ENCODE measurements around the gene LCN12.

Gene LCN12

GRCh38 chr9:136945333-136946227, 6.5 kb upstream of the LCN12 start:
- DNase-seq (ENCODE audit: low spot score), result no peak

DNA sequence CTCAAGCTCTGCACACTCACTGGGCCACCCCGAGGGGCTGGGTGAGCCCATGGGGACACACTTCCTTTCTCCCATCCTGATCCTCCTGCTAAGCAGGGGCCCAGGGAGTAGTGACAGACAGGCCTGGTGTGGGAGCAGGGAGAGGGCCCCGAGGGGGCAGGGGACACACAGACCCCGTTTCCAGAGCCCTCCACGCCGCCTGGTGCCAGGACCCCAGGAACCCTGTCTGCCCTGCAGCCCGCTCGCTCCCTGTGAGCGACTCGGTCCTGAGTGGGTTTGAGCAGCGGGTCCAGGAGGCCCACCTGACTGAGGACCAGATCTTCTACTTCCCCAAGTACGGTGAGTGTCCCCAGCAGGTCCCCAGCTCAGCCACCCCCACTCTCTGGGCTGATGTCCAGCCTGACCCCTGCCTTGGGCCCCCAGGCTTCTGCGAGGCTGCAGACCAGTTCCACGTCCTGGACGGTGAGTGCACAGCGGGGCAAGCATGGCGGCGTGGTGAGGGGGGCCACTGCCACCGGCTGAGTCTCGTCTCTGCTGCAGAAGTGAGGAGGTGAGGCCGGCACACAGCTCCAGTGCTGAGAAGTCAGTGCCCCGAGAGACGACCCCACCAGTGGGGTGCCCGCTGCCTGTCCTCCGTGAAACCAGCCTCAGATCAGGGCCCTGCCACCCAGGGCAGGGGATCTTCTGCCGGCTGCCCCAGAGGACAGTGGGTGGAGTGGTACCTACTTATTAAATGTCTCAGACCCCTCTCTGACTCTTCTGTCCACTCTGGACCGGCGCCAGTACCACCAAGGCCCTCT, 5.6 kb upstream of the LCN12 start:
- no peak for DNase-seq (ENCODE audit: low spot score)

DNA sequence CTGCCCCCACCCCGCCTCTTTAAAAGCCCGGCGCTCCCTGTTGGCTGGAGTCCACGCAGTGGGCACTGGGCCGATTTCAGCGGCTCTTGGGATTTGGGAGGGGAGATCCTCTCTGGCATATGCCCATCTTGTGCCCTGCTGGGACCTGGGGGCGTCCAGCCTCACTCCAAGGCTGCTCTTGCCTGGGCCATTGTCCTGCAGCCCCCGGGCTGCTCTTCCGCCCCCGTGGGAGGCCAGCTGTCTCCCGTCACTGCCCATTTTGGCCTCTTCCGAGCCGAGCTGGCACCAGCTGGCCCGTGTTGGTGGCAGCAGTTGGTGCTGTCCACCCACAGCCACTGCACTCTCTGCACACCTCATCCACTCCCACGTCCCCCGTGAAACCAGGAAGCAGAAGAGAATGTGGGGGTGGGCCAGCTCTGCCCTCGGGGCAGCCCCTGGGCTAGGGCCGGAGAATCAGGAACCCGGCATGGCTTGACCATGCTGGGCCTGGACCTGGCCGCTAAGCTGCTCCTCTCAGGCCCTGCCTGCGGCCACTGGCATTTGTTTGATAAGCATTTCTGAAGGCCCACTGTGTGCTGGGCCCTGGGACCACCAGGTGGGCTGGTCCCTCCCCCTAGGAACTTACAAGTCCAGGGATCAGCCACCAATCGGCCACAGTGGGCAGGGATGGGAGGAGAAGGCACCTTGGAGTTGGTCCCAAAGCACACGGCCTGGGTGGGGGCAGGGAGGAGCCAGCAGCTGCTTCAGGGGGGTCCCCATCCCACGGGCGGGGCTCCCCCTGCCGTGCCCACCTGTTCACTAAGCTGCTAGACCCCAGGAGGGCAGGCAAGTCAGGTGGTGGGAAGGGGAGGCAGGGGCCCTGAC, 4.8 kb upstream of the LCN12 start:
- no peak for DNase-seq (ENCODE audit: low spot score)

DNA sequence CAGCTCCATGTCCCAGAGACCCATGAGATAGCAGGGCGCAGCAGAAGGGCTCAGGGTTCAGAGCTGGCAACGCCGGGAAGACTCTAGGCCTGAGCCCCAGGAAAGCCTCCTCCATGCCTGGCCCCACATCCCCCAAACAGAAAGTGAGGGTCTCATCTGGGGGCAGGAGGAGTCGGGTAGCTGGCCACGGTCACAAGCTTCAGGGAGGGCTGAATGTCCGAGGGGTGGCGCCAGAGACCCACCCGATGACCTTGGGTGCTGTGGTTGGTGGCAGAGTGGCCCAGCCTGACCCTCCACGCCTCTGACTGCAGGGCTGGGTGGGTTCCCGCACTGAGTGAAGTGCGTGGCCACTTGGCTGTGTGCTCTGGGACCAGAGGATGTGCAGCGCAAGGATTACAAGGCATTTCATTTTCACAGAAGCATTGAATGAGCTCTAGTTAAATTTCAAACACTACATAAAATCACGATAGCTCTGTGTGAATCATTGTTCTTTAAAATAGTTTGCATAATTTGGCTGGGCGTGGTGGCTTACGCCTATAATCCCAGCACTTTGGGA, 4.0 kb upstream of the LCN12 start:
- DNase-seq (ENCODE audit: low spot score), result no peak

DNA sequence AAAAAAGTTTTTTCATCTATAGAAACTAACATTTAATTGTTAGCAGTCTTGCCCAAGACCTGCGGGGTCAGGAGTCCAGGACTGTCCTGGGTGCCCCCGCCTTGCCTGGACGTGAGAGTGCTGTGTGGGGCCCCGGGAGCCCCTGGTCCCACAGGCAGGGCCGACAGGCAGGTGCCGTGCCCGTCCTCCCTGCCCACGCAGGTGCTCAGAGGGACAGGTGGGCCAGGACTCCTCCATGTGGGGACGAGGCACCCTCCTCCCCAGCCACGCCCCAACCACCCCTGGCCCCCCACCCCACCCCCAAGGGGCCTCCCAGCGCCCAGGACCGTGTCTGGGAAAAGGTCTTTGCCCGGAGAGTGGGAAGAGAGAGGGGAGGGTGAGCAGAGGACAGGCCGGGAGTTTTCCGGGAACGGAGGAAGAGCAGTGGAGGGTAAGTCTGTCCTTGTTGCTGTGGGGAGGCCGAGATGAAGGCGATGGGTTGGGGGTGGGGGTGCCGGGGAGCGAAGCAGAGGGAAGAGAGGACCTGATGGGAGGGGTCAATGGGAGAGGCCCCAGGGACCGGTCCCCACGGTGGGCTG, 2.7 kb upstream of the LCN12 start:
- no peak for DNase-seq (ENCODE audit: low spot score)

- DNase-seq (ENCODE audit: low spot score), result peak; percentile 100
Measured at GRCh38 chr9:136949817-136950655, 2.0 kb upstream of the LCN12 start.

- no peak for DNase-seq (ENCODE audit: low spot score)
Measured at GRCh38 chr9:136950656-136951276, 1.3 kb upstream of the LCN12 start.

- DNase-seq (ENCODE audit: low spot score), result no peak
Measured at GRCh38 chr9:136952321-136952850, 313 bp downstream of the LCN12 start.

DNA sequence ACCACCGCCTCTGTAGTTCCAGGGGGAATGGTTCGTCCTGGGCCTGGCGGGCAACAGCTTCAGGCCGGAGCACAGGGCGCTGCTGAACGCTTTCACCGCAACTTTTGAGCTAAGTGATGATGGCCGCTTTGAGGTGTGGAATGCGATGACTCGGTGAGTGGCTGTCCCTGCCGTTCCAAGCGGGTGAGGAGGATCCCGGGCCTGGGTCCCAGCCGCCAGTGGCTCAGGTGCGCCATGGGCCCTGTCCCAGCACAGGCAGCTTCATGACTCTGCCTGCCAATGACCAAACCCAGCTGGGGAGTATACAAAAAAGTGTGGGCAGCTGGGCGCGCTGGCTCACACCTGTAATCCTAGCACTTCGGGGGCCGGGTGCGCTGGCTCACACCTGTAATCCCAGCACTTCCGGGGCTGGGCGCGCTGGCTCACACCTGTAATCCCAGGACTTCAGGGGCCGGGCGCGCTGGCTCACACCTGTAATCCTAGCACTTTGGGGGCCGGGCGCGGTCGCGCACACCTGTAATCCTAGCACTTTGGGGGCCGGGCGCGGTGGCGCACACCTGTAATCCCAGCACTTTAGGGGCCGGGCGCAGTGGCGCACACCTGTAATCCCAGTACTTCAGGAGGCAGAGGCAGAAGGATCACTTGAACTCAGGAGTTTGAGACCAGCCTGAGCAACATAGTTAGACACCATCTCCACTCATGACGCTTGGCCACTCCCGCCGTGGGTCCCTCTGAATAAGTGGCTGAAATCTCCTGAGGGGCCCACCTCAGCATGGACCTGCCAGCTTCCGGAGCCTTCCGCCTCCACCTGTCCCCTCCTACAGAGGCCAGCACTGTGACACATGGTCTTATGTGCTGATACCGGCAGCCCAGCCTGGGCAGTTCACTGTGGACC, 1.1 kb downstream of the LCN12 start:
- no peak for DNase-seq (ENCODE audit: low spot score)

- DNase-seq (ENCODE audit: low spot score), result no peak
Measured at GRCh38 chr9:136953771-136954269, 1.7 kb downstream of the LCN12 start.

- DNase-seq (ENCODE audit: low spot score), result no peak
Measured at GRCh38 chr9:136954270-136955083, 2.4 kb downstream of the LCN12 start.

DNA sequence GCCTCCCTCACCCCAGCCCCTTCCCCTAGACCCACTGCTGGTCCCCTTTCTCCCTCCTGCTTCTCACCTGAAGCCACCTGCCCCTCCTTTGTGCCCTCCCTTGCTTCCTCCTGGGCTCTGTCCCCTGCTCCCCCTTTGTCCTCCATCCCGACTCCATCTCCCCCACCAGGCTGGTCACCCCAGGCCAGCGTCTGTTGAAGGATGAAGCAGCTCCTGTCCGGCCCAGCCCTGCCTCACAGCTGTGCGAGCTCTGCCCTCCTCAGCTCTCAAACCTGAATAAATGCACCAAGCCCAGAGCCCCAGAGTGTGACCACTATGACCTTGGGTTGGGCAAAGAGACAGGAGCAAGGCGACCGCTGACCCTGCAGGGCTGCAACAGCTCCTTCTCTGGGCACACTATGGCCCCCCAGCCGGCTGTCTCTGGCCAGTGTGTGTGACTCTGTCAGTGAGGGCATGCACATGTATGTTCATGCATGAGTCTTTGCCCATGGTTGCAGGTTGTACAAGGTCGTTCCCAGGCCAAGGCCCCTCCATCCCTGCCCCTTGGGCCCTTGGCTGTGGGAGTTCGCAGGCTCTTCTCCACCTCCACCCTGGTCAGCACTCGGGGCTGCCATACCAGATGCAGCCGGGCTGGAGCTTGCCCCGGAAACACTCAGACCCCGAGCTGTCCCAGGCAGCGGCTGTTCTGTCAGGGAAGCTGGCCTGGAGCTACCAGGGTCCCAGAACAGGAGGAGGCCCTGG, 3.3 kb downstream of the LCN12 start:
- DNase-seq (ENCODE audit: low spot score), result no peak

GRCh38 chr9:136955943-136956335, 3.9 kb downstream of the LCN12 start:
- DNase-seq (ENCODE audit: low spot score), result no peak

DNA sequence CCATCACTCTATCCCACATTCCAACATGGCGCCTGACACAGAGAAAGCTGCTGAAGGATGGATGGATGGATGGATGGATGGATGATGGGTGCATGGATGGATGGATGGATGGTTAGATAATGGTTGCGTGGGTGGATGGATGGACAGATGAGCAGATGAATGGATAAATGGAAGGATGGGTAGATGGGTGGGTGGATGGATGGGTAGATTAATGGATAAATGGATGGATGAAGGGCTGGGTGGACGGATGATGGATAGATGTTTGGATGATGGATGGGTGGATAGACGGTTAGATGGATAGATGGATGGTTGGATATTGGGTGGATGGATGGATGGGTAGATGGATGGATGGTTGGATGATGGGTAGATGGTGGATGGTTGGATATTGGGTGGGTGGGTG, 4.5 kb downstream of the LCN12 start:
- no peak for DNase-seq (ENCODE audit: low spot score)

DNA sequence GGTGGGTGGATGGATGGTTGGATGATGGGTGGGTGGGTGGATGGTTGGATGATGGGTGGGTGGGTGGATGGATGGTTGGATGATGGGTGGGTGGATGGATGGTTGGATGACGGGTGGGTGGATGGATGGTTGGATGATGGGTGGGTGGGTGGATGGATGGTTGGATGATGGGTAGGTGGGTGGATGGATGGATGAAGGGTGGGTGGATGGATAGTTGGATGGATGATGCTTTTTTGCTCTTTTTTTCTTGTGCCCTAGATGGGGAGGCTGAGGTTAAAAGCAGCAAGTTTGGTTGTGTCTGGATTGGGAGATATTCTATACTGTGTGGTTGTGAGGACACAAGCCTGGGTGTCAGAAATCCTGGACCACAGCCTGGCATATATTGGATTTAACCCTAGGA, 5.4 kb downstream of the LCN12 start:
- no peak for DNase-seq (ENCODE audit: low spot score)

GRCh38 chr9:136957901-136958300, 5.8 kb downstream of the LCN12 start:
- no peak for DNase-seq (ENCODE audit: low spot score)

- DNase-seq (ENCODE audit: low spot score), result no peak
Measured at GRCh38 chr9:136958473-136958872, 6.4 kb downstream of the LCN12 start.

All from hepatic stellate cell (primary cell).